ENCODE measurements around the gene CAPZA1. TPM values are rescaled to one million over a fixed set of nuclear protein-coding genes. Genes with fewer than 3 reads are reported as not detected.
A peak's percentile ranks its signal among the peaks of the same experiment; 100 is the strongest.

CAPZA1 gene
- total and polyA plus RNA-seq, 10 of the 15 experiments (the other 5 are each of a cell fraction or from before 2014, with no cell fraction given): 187 to 886 (median 278) TPM

DNA sequence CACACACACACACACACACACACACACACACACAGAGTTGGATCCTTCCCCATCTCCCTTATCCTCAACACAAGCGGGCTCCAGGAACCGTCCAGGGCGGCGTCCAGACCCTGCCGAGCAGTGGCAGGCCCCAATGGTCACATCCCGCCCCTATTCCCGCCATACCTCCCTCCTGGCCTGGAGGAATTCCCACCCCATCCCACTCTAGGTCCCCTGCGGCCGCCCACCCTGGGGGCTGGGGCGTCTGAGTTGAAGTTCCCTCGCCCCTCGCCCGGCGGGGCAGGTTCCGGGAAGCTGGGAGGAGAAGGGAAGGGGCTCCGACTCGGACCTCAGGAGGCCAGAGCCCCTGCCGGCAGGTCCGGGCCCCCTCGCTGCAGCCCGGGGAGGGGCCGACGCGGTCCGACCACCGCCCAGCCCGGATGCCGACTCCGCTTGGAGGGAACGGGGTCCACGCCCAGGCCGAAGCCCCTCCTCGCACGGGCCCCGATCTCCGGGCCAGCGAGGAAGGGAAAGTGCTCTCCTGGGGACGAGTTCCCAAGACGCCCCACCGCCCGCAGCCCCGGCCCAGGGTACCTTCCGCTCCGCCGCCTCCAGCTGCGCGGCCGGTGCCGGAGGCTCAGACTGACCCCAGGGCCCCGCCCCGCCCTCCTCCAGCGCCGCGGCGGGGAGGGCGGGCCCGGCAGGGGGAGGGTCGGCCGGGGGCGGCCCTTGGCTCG lies 87.0 kb downstream of the CAPZA1 start, which contains the start of gene RHOC:
Gene RHOC (minus strand): TSS at position 623 of the 716 bp plus-strand sequence. CDS start 3,328 bp downstream, outside the sequence.
- WGBS (ENCODE audit: insufficient coverage, insufficient replicate concordance, low lambda C conversion rate, missing lambda C conversion rate): 13% methylated on average over 30 of the region's 61 CpGs
- RAD21 ChIA-PET (ENCODE audit: unreplicated experiment): interaction anchor here (0.6 to 5.6 kb wide), 7 partner anchors 58 to 315 kb away, joined by 3 to 53 read pairs (median 6); partner anchors contain the start of gene CTTNBP2NL
- H3K79me2 ChIP-seq (ENCODE audit: control insufficient read depth, insufficient read depth, low read length): peaks cover 33% of the 10 kb centered on the region
- TF ChIP-seq, protein P1, sequence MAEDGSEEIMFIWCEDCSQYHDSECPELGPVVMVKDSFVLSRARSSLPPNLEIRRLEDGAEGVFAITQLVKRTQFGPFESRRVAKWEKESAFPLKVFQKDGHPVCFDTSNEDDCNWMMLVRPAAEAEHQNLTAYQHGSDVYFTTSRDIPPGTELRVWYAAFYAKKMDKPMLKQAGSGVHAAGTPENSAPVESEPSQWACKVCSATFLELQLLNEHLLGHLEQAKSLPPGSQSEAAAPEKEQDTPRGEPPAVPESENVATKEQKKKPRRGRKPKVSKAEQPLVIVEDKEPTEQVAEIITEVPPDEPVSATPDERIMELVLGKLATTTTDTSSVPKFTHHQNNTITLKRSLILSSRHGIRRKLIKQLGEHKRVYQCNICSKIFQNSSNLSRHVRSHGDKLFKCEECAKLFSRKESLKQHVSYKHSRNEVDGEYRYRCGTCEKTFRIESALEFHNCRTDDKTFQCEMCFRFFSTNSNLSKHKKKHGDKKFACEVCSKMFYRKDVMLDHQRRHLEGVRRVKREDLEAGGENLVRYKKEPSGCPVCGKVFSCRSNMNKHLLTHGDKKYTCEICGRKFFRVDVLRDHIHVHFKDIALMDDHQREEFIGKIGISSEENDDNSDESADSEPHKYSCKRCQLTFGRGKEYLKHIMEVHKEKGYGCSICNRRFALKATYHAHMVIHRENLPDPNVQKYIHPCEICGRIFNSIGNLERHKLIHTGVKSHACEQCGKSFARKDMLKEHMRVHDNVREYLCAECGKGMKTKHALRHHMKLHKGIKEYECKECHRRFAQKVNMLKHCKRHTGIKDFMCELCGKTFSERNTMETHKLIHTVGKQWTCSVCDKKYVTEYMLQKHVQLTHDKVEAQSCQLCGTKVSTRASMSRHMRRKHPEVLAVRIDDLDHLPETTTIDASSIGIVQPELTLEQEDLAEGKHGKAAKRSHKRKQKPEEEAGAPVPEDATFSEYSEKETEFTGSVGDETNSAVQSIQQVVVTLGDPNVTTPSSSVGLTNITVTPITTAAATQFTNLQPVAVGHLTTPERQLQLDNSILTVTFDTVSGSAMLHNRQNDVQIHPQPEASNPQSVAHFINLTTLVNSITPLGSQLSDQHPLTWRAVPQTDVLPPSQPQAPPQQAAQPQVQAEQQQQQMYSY (CRISPR knock-in tag; IDR thresholded peaks at IDR 0.05): no peak
- no peak for TF ChIP-seq PML (IDR thresholded peaks at IDR 0.05; ENCODE audit: low read length)
- TF ChIP-seq ASH2L (IDR thresholded peaks at IDR 0.05; ENCODE audit: borderline replicate concordance, low read depth): no peak
- TF ChIP-seq, protein P2, sequence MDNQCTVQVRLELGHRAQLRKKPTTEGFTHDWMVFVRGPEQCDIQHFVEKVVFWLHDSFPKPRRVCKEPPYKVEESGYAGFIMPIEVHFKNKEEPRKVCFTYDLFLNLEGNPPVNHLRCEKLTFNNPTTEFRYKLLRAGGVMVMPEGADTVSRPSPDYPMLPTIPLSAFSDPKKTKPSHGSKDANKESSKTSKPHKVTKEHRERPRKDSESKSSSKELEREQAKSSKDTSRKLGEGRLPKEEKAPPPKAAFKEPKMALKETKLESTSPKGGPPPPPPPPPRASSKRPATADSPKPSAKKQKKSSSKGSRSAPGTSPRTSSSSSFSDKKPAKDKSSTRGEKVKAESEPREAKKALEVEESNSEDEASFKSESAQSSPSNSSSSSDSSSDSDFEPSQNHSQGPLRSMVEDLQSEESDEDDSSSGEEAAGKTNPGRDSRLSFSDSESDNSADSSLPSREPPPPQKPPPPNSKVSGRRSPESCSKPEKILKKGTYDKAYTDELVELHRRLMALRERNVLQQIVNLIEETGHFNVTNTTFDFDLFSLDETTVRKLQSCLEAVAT (IDR thresholded peaks at IDR 0.05): peak; percentile 93
- no peak for TF ChIP-seq EED (IDR thresholded peaks at IDR 0.05; ENCODE audit: low read depth)
- TF ChIP-seq SMAD1 (IDR thresholded peaks at IDR 0.05; ENCODE audit: low read depth, partially characterized antibody): no peak
- TF ChIP-seq, protein P3, sequence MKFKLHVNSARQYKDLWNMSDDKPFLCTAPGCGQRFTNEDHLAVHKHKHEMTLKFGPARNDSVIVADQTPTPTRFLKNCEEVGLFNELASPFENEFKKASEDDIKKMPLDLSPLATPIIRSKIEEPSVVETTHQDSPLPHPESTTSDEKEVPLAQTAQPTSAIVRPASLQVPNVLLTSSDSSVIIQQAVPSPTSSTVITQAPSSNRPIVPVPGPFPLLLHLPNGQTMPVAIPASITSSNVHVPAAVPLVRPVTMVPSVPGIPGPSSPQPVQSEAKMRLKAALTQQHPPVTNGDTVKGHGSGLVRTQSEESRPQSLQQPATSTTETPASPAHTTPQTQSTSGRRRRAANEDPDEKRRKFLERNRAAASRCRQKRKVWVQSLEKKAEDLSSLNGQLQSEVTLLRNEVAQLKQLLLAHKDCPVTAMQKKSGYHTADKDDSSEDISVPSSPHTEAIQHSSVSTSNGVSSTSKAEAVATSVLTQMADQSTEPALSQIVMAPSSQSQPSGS (IDR thresholded peaks at IDR 0.05; ENCODE audit: low read length): no peak
- TF ChIP-seq, protein P4, sequence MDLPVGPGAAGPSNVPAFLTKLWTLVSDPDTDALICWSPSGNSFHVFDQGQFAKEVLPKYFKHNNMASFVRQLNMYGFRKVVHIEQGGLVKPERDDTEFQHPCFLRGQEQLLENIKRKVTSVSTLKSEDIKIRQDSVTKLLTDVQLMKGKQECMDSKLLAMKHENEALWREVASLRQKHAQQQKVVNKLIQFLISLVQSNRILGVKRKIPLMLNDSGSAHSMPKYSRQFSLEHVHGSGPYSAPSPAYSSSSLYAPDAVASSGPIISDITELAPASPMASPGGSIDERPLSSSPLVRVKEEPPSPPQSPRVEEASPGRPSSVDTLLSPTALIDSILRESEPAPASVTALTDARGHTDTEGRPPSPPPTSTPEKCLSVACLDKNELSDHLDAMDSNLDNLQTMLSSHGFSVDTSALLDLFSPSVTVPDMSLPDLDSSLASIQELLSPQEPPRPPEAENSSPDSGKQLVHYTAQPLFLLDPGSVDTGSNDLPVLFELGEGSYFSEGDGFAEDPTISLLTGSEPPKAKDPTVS (IDR thresholded peaks at IDR 0.05; ENCODE audit: low read depth, low read length): no peak
- TF ChIP-seq CHD4 (IDR thresholded peaks at IDR 0.05): no peak
- peak; percentile 50 to 70; a peak in 3 of 4 replicates for TF ChIP-seq IKZF2 (IDR thresholded peaks at IDR 0.05)
- TF ChIP-seq NRF1 (conservative IDR thresholded peaks at IDR 0.05; ENCODE audit: low read depth, low read length): no peak
- TF ChIP-seq MEF2B (IDR thresholded peaks at IDR 0.05; ENCODE audit: partially characterized antibody, poor library complexity, severe bottlenecking): no peak

More for the DNA sequence above, 87.0 kb downstream of the CAPZA1 start, which contains the start of gene RHOC:
- BruUV-seq (replicated peaks): no TSS peak
- peak; percentile 83 for ATAC-seq
- Histone ChIP-seq H3K27me3 (replicated peaks in 1 of 2; ENCODE audit: control insufficient read depth in 2 of 2, insufficient read depth in 2 of 2, low read length in 1 of 2) (no peaks in the 10 kb centered on the region), H3K4me1 (ENCODE audit: control insufficient read depth, insufficient read depth, low read length) (peaks cover 18% of the 10 kb centered on the region), H3K4me2 (ENCODE audit: control insufficient read depth, insufficient read depth) (peak within 1 kb of the TSS; percentile 96), H3K36me3 (ENCODE audit: control insufficient read depth in 2 of 2, insufficient read depth in 2 of 2, low read length in 1 of 2) (0 out of 4 replicates have a peak, but pooled peaks cover 0 to 6% of the 10 kb centered on the region in 2 experiments), H3K27ac (ENCODE audit: control insufficient read depth, insufficient read depth) (peak within 1 kb of the TSS; percentile 81), H3K4me3 (peak within 1 kb of the TSS; percentile 91), H3K9me3 (replicated peaks; ENCODE audit: control insufficient read depth, insufficient read depth, low read length) (no peaks in the 10 kb centered on the region), H3K9ac (ENCODE audit: control insufficient read depth, insufficient read depth, low read length) (peak within 1 kb of the TSS; percentile 76), H2AFZ (ENCODE audit: control insufficient read depth, low read depth, low read length) (peak within 1 kb of the TSS; percentile 85), H4K20me1 (ENCODE audit: control insufficient read depth, insufficient read depth) (no peaks in the 10 kb centered on the region)
- ChIA-PET CTCF (interaction anchor here (1.9 to 5.9 kb wide), 5 partner anchors 33 to 314 kb away, joined by 5 to 122 read pairs (median 33); partner anchors contain the start of gene MOV10), SMC1A (ENCODE audit: uncharacterized antibody, unreplicated experiment) (interaction anchor here (2.6 to 5.1 kb wide), 3 partner anchors 32 to 315 kb away, joined by 12 to 47 read pairs (median 26); partner anchors contain the start of gene MOV10), POLR2A (interaction anchor here (1.0 to 1.9 kb wide), 4 partner anchors 86 to 317 kb away, joined by 3 to 7 read pairs (median 3); partner anchors contain the start of gene ST7L)
- DNase-seq (ENCODE audit: low read depth, low spot score): no peak
- in situ Hi-C loops (cut with MboI): loop anchor here (5.0 kb wide), 2 partner anchors 204 to 314 kb away; no protein-coding TSS in a partner anchor
- no peak for FAIRE-seq
- intact Hi-C loops (cut with micrococcal nuclease; ENCODE audit: unreplicated experiment): loop anchor here (1.0 to 2.0 kb wide), 4 partner anchors 88 to 315 kb away; partner anchors contain the start of genes CAPZA1 and ST7L
